HG03342 (cell line): ENCODE results near the gene TTC34.
A peak's percentile ranks its signal among the peaks of the same experiment; 100 is the strongest.

Source experiments
- ATAC-seq: cut with Tn5 transposase; IDR thresholded peaks from one replicate; pipeline ENCODE4 v1.9.1; 2021; ENCODE audit warnings: mild to moderate bottlenecking, moderate library complexity; ENCODE audit not compliant: unreplicated experiment

TTC34 gene

GRCh38 chr1:2594001-2594640 lies 207.4 kb downstream of the TTC34 start:
- no peak for ATAC-seq

GRCh38 chr1:2593251-2593878 lies 208.1 kb downstream of the TTC34 start:
- ATAC-seq, result no peak

- ATAC-seq, result no peak
Observed at GRCh38 chr1:2592672-2593071, 208.8 kb downstream of the TTC34 start.

GRCh38 chr1:2591581-2592261 lies 209.8 kb downstream of the TTC34 start:
- no peak for ATAC-seq

- no peak for ATAC-seq
Observed at GRCh38 chr1:2591233-2591580, 210.3 kb downstream of the TTC34 start.

- ATAC-seq, result no peak
Observed at GRCh38 chr1:2590233-2591141, 211.0 kb downstream of the TTC34 start.

GRCh38 chr1:2589431-2590232 lies 211.9 kb downstream of the TTC34 start:
- no peak for ATAC-seq

GRCh38 chr1:2588661-2589430 lies 212.6 kb downstream of the TTC34 start:
- ATAC-seq, result no peak

GRCh38 chr1:2587860-2588571 lies 213.5 kb downstream of the TTC34 start:
- ATAC-seq, result no peak

GRCh38 chr1:2587071-2587859 lies 214.2 kb downstream of the TTC34 start:
- ATAC-seq, result no peak

- ATAC-seq, result peak; percentile 69
Observed at GRCh38 chr1:2586154-2587070, 215.1 kb downstream of the TTC34 start, which contains the start of gene PRXL2B. PRXL2B (plus strand) TSS chr1:2586777; CDS start chr1:2586886, 109 bp downstream.
